ENCODE data around the gene EIF4E2. TPM values are rescaled to one million over a fixed set of nuclear protein-coding genes. Genes with fewer than 3 reads are reported as not detected.

EIF4E2 gene
- total and polyA plus RNA-seq, 2 of the 4 experiments (the other 2 are of a cell fraction): 52.1 to 105 TPM

- DNase-seq: no peak
- no peak overlapping the region for H3K14ac ChIP-seq (replicated peaks; ENCODE audit: low read depth, low read length)
- no peak overlapping the region for H3K18ac ChIP-seq (ENCODE audit: low read depth, low read length)
- H2BK20ac ChIP-seq (ENCODE audit: low read depth, low read length): no peak overlapping the region
- peaks cover 49% of the 10 kb centered on the region for H3K36me3 ChIP-seq (ENCODE audit: control insufficient read depth, insufficient read depth, low read length)
- dilution Hi-C loops (cut with HindIII; ENCODE audit: low sequenced_read_pairs, unreplicated experiment) (no loop called here), in situ Hi-C loops (cut with MboI; ENCODE audit: low sequenced_read_pairs) (no loop called here), intact Hi-C loops (cut with micrococcal nuclease) (no loop called here)
- no peak overlapping the region for H2BK15ac ChIP-seq (ENCODE audit: low read depth, low read length)
- no peak overlapping the region for H4K8ac ChIP-seq (ENCODE audit: low read depth in 2 of 2, low read length in 2 of 2)
- no peaks in the 10 kb centered on the region for H3K27me3 ChIP-seq (ENCODE audit: control insufficient read depth, insufficient read depth, low read length)
- WGBS, 2 experiments (ENCODE audit: extremely low coverage in 2 of 2, insufficient read length in 1 of 2): no CpG with 5 or more reads among the region's 9 CpGs
- no peak overlapping the region for H2AK9ac ChIP-seq (replicated peaks; ENCODE audit: low read depth, low read length, poor library complexity)
- H3K4ac ChIP-seq (ENCODE audit: low read depth, low read length): no peak overlapping the region
- no peak for ATAC-seq (ENCODE audit: low read depth)
- no peak overlapping the region for H4K5ac ChIP-seq (ENCODE audit: low read depth, low read length)
- no peak overlapping the region for H3K27ac ChIP-seq (ENCODE audit: insufficient read depth, low read length)
- TF ChIP-seq MXI1 (IDR thresholded peaks at IDR 0.05; ENCODE audit: borderline replicate concordance, low read depth, low read length) (no peak), CTCF (conservative IDR thresholded peaks at IDR 0.05; ENCODE audit: low read depth, low read length) (no peak), POLR2A (IDR thresholded peaks at IDR 0.05; ENCODE audit: low read depth, low read length) (no peak), RFX5 (IDR thresholded peaks at IDR 0.05; ENCODE audit: low read depth, low read length) (no peak), NFE2L2 (IDR thresholded peaks at IDR 0.05; ENCODE audit: low read depth, low read length) (no peak), SMC3 (IDR thresholded peaks at IDR 0.05; ENCODE audit: low read depth, low read length) (no peak), BHLHE40 (IDR thresholded peaks at IDR 0.05; ENCODE audit: low read depth, low read length) (no peak), CHD1 (IDR thresholded peaks at IDR 0.05; ENCODE audit: low read depth, low read length) (no peak), USF2 (IDR thresholded peaks at IDR 0.05; ENCODE audit: low read depth, low read length) (no peak), RAD21 (IDR thresholded peaks at IDR 0.05; ENCODE audit: low read length) (no peak), RCOR1 (IDR thresholded peaks at IDR 0.05; ENCODE audit: insufficient replicate concordance, low read length) (no peak), CEBPB (IDR thresholded peaks at IDR 0.05; ENCODE audit: low read depth, low read length) (no peak), MAFK (IDR thresholded peaks at IDR 0.05; ENCODE audit: low read depth, low read length) (no peak), MAZ (IDR thresholded peaks at IDR 0.05; ENCODE audit: borderline replicate concordance, low read depth, low read length) (no peak), FOS (IDR thresholded peaks at IDR 0.05; ENCODE audit: low read depth, low read length) (no peak)
- no peak overlapping the region for H3K56ac ChIP-seq (ENCODE audit: extremely low read depth, insufficient read depth, low read length)
- peaks cover 10 to 35% of the 10 kb centered on the region in 2 experiments; a peak in 3 of 4 replicates for H3K79me1 ChIP-seq (ENCODE audit: low read depth in 1 of 2, low read length in 2 of 2)
- H3K23ac ChIP-seq (ENCODE audit: low read depth, low read length): no peak overlapping the region
- H3K9me1 ChIP-seq (ENCODE audit: insufficient read depth, low read length): peaks cover 10% of the 10 kb centered on the region; the same call in 1 of the 2 replicates
- H4K91ac ChIP-seq (ENCODE audit: insufficient read depth, low read depth, low read length): no peak overlapping the region
- H3K9me3 ChIP-seq (ENCODE audit: control insufficient read depth, insufficient read depth, low read length): no peaks in the 10 kb centered on the region
- BruUV-seq (replicated peaks): no TSS peak
- POLR2A ChIA-PET (ENCODE audit: unreplicated experiment): no interaction called here
- H3K4me1 ChIP-seq (ENCODE audit: control insufficient read depth, insufficient read depth, low read length): peaks cover 3% of the 10 kb centered on the region; the same call in 1 of the 2 replicates
- no peak overlapping the region for H2BK120ac ChIP-seq (ENCODE audit: low read depth, low read length)
- no peak overlapping the region for H3K9ac ChIP-seq (ENCODE audit: low read depth, low read length)
- no peak overlapping the region for H2AFZ ChIP-seq (replicated peaks; ENCODE audit: low read length, poor library complexity)
- H2BK5ac ChIP-seq (ENCODE audit: low read depth, low read length, poor library complexity, severe bottlenecking): no peak overlapping the region
- H3K4me3 ChIP-seq (ENCODE audit: insufficient read depth, low read depth, low read length): no peak overlapping the region
- H4K20me1 ChIP-seq (ENCODE audit: insufficient read depth, low read length): no peaks in the 10 kb centered on the region
- CTCF ChIA-PET: no interaction called here
- H2AK5ac ChIP-seq (ENCODE audit: low read depth, low read length): no peak overlapping the region
- H3K4me2 ChIP-seq (ENCODE audit: low read depth, low read length): no peak overlapping the region
Observed at GRCh38 chr2:232569541-232569940, 19.1 kb downstream of the EIF4E2 start.

All from IMR-90 (cell line).